ENCODE results near the gene ZBTB2. TPM values are rescaled to one million over a fixed set of nuclear protein-coding genes. Genes with fewer than 3 reads are reported as not detected.
"Not testable (repeated sequence)": the region's sequence is repeated elsewhere in the genome, so short reads cannot be mapped to it uniquely, and the experiment has no call there.

ZBTB2 gene
- total and polyA plus RNA-seq, 8 donors: 3.1 to 6.6 (median 4.3) TPM

DNA sequence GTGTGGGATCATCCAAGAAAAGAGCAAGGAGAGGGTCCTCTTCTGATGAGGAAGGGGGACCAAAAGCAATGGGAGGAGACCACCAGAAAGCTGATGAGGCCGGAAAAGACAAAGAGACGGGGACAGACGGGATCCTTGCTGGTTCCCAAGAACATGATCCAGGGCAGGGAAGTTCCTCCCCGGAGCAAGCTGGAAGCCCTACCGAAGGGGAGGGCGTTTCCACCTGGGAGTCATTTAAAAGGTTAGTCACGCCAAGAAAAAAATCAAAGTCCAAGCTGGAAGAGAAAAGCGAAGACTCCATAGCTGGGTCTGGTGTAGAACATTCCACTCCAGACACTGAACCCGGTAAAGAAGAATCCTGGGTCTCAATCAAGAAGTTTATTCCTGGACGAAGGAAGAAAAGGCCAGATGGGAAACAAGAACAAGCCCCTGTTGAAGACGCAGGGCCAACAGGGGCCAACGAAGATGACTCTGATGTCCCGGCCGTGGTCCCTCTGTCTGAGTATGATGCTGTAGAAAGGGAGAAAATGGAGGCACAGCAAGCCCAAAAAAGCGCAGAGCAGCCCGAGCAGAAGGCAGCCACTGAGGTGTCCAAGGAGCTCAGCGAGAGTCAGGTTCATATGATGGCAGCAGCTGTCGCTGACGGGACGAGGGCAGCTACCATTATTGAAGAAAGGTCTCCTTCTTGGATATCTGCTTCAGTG is 40.8 kb downstream of the ZBTB2 start:
- no peak overlapping the region for H3K27ac ChIP-seq
- WGBS, 2 donors: 86 to 92% methylated on average over 20 of the region's 20 CpGs
- TF ChIP-seq, protein P1, sequence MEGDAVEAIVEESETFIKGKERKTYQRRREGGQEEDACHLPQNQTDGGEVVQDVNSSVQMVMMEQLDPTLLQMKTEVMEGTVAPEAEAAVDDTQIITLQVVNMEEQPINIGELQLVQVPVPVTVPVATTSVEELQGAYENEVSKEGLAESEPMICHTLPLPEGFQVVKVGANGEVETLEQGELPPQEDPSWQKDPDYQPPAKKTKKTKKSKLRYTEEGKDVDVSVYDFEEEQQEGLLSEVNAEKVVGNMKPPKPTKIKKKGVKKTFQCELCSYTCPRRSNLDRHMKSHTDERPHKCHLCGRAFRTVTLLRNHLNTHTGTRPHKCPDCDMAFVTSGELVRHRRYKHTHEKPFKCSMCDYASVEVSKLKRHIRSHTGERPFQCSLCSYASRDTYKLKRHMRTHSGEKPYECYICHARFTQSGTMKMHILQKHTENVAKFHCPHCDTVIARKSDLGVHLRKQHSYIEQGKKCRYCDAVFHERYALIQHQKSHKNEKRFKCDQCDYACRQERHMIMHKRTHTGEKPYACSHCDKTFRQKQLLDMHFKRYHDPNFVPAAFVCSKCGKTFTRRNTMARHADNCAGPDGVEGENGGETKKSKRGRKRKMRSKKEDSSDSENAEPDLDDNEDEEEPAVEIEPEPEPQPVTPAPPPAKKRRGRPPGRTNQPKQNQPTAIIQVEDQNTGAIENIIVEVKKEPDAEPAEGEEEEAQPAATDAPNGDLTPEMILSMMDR (IDR thresholded peaks at IDR 0.05): no peak
- H3K4me3 ChIP-seq: no peak overlapping the region
- DNase-seq (no peak), ATAC-seq (no peak), FAIRE-seq (no peak)
- no peaks in the 10 kb centered on the region for H3K27me3 ChIP-seq
- H3K36me3 ChIP-seq: no peaks in the 10 kb centered on the region
- H3K4me1 ChIP-seq: no peaks in the 10 kb centered on the region
- intact Hi-C loops (cut with DNase I): no loop called here
- H3K9me3 ChIP-seq: no peaks in the 10 kb centered on the region

DNA sequence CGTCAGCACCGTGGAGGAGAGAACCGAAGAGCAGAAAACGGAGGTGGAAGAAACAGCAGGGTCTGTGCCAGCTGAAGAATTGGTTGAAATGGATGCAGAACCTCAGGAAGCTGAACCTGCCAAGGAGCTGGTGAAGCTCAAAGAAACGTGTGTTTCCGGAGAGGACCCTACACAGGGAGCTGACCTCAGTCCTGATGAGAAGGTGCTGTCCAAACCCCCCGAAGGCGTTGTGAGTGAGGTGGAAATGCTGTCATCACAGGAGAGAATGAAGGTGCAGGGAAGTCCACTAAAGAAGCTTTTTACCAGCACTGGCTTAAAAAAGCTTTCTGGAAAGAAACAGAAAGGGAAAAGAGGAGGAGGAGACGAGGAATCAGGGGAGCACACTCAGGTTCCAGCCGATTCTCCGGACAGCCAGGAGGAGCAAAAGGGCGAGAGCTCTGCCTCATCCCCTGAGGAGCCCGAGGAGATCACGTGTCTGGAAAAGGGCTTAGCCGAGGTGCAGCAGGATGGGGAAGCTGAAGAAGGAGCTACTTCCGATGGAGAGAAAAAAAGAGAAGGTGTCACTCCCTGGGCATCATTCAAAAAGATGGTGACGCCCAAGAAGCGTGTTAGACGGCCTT is 41.6 kb downstream of the ZBTB2 start:
- TF ChIP-seq, protein P1 (IDR thresholded peaks at IDR 0.05): no peak
- intact Hi-C loops (cut with DNase I): no loop called here
- no peak for ATAC-seq
- Histone ChIP-seq H3K4me1 (no peaks in the 10 kb centered on the region), H3K9me3 (no peaks in the 10 kb centered on the region), H3K27ac (no peak overlapping the region), H3K27me3 (no peaks in the 10 kb centered on the region), H3K4me3 (no peak overlapping the region), H3K36me3 (no peaks in the 10 kb centered on the region)
- WGBS, 2 donors: 72 to 79% methylated on average over 19 of the region's 19 CpGs
- DNase-seq: no peak
- FAIRE-seq: no peak

DNA sequence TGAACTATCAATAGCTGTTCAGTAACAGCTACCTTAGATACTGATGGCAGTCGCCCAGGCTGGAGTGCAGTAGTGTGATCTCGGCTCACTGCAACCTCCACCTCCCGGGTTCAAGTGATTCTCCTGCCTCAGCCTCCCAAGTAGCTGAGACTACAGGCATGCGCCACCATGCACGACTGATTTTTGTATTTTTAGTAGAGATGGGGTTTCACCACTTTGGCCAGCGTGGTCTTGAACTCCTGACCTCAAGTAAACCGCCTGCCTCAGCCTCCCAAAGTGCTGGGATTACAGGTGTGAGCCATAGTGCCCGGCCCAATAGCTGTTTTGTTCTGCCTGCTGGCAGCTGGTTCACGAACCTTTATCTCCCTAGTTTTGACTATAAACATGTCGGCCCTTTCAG is 48.6 kb downstream of the ZBTB2 start:
- H3K4me1 ChIP-seq; H3K27me3 ChIP-seq; H3K27ac ChIP-seq; H3K4me3 ChIP-seq; FAIRE-seq; intact Hi-C loops (cut with DNase I); DNase-seq; H3K36me3 ChIP-seq; ATAC-seq; H3K9me3 ChIP-seq: not testable (repeated sequence)
- whole genome bisulfite sequencing, 2 donors: 86 to 89% methylated on average over 10 of the region's 10 CpGs

DNA sequence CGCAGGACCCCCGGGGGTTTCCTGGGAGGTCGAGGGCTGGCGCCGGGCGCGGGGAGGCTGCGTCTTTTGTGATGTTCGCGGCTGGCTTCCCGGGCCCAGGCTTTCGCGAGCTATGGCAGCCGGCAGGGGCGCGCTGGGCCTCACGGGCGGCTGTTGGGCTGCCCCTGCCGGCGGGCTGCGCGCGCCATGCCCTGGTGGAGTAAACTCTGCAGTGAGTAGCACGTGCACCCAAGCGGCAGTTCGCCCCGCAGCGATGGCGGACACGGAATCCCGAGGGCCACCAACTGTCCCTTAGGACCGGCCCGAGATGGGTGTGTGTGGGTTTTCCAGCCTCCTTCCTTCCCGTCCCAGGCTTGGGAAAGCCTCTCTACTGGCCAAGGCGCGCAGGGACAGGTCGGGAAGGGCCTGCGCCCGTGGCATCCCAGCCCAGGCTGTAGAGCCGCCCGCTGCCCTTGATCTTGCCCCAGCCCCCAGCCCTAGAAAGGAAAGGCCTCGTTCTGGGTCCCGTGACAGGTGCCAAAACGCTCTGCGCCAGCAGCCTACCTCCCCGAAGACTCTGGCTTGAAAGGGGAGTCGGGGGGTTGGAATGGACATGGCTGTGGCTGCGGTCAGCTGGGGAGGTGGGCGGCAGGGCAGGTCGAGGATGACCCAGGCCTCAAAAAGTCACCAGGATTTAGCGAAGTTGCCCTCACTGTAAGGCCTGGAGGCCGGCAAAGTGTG is 49.7 kb downstream of the ZBTB2 start:
- no peak for ATAC-seq
- H3K9me3 ChIP-seq: no peaks in the 10 kb centered on the region
- TF ChIP-seq, protein P1 (IDR thresholded peaks at IDR 0.05): no peak
- no peaks in the 10 kb centered on the region for H3K27me3 ChIP-seq
- no peaks in the 10 kb centered on the region for H3K4me1 ChIP-seq
- no peak for FAIRE-seq
- intact Hi-C loops (cut with DNase I): no loop called here
- DNase-seq: no peak
- no peak overlapping the region for H3K27ac ChIP-seq
- 92% methylated on average over 52 of the region's 52 CpGs for WGBS, 2 donors
- no peaks in the 10 kb centered on the region for H3K36me3 ChIP-seq
- no peak overlapping the region for H3K4me3 ChIP-seq

DNA sequence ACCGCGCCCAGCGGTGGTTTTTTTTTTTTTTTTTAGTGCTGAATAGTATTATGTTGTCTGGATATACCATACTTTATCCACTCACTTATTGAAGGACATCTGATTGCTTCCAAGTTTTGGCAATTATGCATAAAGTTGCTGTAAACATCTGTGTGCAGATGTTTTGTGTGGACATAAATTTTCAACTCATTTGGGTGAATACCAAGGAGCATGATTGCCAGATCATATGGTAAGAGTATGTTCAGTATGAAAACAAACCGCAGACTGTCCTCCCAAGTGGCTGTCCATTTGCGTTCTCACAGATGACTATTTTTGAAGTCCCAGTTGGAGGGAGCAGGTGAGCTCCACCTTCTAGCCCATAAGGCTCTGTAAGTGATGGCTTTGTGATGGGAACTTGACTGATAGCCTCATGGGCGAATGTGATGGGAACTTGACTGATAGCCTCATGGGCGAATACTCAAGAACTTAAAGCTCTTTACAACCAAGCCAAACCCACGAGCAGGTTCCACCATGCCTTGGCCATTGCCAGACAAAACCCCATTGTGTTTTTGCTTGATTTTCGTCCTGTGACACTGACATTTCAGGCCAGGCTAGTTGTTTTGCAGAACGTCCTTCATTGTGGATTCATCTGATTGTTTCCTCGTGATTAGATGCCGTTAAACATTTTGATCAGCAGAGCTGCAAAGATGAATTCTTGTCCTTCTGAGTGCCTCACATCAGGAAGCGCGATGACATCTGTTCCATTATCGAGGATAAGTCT is 51.0 kb downstream of the ZBTB2 start:
- Histone ChIP-seq H3K4me1 (no peaks in the 10 kb centered on the region), H3K4me3 (no peak overlapping the region), H3K27ac (no peak overlapping the region), H3K27me3 (no peaks in the 10 kb centered on the region), H3K9me3 (no peaks in the 10 kb centered on the region), H3K36me3 (no peaks in the 10 kb centered on the region)
- ATAC-seq (no peak), FAIRE-seq (no peak), DNase-seq (no peak)
- intact Hi-C loops (cut with DNase I): no loop called here
- TF ChIP-seq, protein P1 (IDR thresholded peaks at IDR 0.05): no peak
- WGBS, 2 donors: 71 to 72% methylated on average over 15 of the region's 15 CpGs

All from pancreas (tissue), 10 donors.